ENCODE results near the gene VPS26B.
A peak's percentile ranks its signal among the peaks of the same experiment; 100 is the strongest.
"Not testable (repeated sequence)": the region's sequence is repeated elsewhere in the genome, so short reads cannot be mapped to it uniquely, and the experiment has no call there.

Gene VPS26B

GRCh38 chr11:134223836-134224709 is at the start of gene VPS26B, which contains the start of gene NCAPD3:
Gene VPS26B, plus strand, starts transcription at chr11:134224671. Its CDS starts 452 bp downstream, at chr11:134225123.
Gene NCAPD3, minus strand, starts transcription at chr11:134223967. Its CDS starts 41 bp downstream, at chr11:134223926.
- peak; percentile 93 for DNase-seq

DNA sequence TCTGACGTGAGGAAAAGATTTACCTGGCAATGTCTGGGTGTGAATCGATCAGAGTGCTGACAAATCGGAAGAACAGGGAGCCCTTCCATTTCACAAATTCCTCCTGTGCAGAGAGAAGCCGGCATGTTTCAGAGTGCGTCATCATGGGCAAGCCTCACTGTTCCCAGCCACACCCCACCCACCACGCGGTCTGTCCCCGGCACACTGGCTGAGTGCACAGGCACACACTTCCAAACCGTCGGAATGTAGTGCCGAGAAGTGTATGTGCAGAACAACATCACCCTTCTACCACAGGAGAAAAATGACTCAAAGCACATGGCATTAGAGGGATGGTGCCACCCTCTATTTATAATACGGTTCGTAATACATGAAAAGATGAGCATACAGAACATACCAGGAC is 48.2 kb upstream of the VPS26B start:
- no peak for DNase-seq

DNA sequence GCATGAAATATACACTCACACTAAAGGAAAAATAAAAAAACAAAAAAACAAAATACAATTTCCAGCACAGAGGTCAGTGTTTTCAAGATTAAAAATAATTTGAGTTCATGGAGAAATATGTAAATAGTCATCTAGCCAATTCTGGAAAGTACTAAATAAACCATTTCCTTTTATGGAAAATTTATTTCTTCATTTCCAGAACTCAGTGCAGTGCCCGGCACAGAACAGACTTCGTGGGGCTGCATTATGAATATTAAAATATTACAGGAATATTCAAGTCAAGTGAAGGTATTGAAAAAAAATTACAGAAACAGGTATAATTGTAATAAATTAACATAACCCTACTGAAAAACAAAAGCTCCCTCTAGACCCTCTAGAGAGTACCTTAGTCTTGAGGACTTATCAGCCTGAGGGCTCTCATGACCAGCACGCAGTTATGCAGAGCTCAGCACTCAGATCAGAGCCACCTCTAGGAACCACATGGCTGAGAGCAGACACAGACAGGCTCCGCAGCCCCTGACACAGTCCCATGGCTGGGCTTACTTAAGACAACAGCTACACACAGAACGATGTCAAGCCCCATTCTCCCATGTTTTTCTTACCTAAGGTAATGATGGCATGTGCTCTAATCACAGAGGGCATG is 46.3 kb upstream of the VPS26B start:
- DNase-seq: no peak

DNA sequence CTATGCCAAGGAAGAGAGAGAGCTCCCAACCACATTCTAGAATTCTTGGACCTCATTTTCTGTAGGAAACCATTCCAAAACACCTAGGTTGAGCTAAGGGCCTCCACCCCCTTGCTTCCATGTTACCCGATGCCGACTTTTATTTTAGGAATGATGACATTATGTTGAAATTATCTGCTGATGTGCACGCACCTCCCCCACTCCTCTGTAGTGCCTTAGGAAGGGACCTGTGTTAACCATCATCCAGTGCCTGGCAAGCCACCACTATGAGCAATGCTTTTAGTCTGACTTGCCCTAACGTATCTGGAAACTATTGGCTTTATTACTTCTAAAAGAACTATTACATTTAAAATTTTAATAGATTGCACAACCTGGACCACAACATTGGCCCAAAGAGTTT is 42.8 kb upstream of the VPS26B start:
- DNase-seq: no peak

DNA sequence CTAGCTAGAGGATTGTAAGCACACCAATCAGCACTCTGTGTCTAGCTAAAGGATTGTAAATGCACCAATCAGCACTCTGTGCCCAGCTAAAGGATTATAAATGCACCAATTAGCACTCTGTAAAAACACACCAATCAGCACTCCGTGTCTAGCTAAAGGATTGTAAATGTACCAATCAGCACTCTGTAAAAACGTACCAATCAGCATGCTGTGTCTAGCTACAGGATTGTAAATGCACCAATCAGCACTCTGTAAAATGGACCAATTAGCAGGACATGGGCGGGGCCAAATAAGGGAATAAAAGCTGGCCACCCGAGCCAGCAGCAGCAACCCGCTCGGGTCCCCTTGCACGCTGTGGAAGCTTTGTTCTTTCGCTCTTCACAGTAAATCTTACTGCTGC is 36.4 kb upstream of the VPS26B start:
- not testable (repeated sequence) for DNase-seq

GRCh38 chr11:134196756-134197155 is 27.7 kb upstream of the VPS26B start:
- no peak for DNase-seq

GRCh38 chr11:134199531-134199930 is 24.9 kb upstream of the VPS26B start:
- DNase-seq: no peak

DNA sequence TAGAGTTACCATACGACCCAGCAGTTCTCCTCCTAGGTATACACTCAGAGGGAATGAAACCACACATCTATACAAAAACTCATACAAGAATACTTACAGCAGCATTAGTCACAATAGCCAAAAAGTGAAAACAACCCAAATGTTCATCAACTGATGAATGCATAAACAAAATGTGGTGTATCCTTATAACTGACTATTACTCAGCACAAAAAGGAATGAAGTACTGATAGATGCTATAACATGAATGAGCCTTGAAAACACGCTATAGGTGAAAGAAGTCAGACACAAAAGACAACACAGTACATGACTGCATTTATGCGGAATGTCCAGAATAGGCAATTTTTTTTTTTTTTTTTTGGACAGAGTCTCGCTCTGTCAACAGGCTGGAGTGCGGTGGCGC is 23.8 kb upstream of the VPS26B start:
- DNase-seq: no peak

DNA sequence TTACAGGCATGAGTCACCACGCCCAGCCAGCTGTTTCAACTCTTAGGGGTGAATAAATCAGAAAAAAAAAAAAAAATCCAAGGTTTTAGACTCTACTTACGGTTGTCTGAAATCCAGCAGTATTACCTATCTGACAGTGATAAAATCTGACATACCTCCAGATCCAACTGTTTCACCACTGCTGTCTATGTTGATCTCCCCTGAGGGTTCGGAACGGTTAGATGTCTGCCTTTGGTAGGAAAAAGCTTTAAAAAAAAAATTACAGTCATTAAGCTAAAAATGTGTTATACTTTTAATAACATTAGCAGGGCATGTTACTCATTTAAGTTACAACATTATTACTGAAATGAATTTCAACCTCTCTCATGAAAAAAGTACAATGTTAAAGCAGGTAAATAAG is 21.8 kb upstream of the VPS26B start:
- DNase-seq: no peak

DNA sequence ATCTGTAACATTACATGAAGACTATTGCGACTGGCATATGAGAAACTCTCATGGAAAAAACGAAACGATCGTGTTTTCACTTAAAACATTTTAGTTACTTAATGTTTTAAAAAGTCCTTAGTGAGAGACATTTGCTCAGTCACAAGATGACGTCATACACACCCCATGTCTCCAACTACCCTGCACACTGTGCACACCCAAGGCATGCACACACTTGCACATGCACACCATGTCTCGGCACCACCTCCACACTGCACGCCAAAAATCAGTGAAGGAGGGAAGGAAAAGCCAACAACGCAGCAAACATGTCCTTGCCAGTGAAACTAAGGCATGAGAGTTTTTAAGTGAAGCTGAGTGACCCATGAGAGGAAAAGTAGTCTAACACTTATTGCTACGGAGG is 18.7 kb upstream of the VPS26B start:
- DNase-seq: no peak

DNA sequence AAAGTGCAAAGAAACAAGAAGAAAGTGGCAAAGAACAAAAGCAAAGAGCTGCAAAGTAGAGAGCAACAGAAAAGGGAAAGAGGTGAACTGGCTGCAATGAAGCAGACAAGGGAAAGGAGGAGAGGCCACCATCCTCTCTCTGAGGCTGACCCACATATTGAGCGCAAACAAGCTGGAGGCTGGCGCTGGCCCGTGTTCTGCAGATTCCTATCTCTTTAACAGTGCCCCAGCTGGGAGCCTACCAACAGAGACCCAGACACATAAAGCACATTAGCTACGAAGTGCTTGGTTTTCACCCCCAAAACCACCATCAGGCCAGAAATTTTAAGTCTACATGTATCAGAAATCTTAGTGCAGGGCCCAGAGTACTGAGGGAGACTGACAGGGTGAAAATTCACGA is 18.3 kb upstream of the VPS26B start:
- no peak for DNase-seq

DNA sequence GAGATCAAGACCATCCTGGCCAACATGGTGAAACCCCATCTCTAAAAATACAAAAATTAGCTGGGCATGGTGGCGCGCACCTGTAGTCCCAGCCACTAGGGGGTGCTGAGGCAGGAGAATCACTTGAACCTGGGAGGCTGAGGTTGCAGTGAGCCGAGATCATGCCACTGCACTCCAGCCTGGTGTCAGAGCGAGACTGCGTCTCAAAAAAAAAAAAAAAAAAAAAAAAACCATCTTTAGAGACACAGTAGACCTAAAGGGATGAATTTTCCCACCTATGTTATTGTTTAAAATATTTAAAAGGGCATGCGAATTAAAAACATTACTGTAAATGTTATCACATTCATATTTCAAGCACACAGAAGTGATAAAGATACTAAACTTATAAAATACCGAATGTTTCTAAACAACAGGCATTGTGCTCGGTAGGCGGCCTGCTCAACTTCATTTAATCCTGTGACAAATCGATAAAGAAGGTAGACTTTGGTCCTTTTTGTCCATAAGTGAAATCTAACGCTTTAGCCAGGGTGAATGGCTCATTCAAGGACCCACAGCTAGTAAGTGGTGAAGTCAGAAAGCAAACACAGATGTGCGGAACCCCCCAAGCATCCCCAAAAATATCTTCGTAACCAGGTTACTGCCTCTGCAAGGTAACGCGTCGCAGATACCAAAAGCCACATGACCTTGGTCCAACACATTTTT is 16.8 kb upstream of the VPS26B start:
- peak; percentile 55 for DNase-seq

- DNase-seq: no peak
These were observed 8.6 kb upstream of the VPS26B start for GRCh38 chr11:134215836-134216235.

- DNase-seq: no peak
These were observed 7.7 kb upstream of the VPS26B start for GRCh38 chr11:134216816-134217215.

DNA sequence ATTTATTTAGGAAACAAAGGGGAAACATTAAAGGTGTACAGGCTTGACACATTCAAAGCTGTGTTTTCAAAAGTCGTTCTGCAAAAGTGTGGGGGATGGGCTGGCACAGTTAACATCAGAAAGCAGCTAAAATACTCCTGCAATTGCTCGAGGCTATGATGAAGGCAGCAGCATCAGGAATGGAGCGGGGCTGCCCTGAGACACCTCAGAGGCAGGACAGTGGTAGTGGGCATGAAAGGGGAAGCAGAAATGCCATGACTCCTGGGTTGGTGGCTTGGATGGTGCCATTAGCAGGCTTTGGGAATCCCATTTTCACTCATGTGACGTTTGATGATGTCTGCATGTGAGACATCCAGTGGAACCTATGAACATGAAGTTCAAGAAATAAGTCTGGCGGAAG is 1.4 kb upstream of the VPS26B start:
- DNase-seq: no peak

DNA sequence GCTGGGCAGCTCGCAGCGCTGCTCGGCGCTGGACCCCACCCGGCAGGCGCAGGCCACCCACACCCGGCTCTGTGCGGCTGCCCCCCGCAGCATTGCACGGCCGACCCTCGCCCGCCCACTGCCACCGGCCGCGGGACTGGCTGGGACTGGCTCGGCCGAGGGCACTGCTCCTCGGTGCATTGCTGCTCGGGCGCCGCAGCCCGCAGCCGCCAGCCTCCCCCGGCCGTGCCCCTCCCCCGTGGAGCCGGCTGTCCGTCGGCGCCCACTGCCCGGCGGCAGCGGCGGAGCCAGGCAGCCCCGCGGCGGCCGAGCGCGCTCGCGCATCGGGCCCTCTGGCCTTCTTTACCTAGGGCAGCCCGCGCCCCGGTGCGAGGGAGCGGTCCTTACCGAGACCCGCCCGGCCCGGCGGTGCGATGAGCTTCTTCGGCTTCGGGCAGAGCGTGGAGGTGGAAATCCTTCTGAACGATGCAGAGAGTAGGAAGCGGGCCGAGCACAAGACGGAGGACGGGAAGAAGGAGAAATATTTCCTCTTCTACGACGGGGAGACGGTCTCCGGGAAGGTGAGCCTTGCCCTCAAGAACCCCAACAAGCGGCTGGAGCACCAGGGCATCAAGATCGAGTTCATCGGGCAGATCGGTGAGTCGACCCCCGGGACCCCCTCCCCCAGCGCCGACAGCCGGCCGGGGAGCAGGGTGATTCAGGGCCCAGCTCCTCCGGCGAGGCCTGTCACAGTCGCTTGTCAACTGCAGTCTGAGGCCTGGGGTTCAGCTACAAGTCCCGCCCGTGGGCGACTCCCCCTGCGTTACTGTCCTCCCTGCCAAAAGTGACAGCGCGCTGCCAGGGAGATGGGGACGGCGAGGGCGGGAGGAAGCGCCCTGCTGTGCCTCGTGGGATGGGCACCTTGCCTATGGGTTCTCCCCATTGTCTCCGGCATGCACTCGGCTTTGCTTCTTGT is 516 bp downstream of the VPS26B start:
- peak; percentile 43 for DNase-seq

DNA sequence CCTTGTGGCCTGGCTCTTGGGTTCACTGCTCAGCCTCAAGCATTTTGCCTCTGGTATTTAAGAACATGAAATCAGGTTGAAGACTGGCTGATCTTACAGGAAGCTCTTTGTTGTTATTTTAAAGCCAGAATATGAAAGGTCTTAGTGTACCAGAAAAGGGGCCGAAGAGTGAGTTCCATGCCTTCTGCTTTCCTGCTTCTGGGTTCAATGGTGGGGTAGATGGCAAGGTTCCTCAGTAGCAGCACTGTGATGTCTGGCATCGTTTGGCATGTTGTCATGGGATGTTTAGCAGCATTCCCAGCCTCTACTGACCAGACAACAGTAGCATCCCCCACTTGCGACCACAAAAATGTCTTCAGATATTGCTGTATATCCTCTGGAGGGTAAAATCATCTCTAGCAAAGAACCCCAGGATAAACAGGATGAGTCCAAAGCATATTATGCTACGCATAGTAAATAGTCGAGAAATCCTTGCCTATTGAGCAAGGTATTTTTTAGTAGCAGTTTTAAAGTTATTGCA is 2.4 kb downstream of the VPS26B start:
- DNase-seq: no peak

DNA sequence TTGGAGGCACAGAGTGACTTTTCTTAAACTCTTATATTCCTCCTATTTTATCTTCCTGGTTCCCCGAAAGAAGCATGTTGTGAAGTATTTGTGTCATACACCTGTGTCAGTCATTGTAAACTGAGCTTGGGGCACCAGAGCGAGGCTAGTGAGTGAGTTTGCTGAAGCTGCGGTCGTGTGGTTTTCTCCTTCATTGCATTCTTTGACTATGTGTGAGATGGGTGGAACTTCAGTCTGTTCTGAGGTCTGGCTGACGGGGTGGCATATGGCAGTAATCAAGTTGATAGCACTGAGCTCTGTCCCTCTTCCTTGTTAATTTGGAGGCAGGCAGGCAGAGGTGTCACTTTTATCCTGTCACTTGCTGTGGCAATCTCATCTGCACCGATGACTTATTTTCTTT is 4.2 kb downstream of the VPS26B start:
- DNase-seq: no peak

DNA sequence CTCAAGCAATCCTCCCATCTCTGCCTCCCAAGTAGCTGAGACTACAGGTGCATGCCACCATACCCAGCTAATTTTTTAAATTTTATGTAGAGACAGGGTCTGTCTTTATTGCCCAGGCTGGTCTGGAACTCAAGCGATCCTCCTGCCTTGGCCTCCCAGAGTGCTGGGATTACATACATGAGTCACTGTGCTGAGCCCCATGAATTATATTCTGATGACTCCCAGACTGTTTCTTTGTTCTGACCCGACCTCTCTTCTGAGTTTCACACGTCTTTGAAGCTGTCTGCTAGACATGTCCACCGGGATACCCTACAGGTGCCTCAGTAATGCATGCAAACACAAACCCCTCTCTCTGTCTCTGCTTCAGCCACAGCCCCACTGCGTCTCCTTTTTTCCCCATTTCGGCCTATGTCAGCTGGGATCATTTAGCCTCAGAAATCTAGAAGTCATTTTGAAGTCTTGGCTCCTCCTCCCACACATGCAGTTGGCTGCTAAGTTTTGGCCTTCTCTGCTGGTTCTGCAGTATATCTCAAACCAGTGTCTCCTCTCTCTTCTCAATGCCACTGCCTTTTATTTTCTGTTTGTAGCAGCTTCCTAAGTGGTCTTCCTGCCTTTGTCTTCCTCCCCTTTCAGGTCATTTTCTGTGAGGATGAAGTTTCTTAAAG is 4.8 kb downstream of the VPS26B start:
- DNase-seq: no peak

- no peak for DNase-seq
These were observed 5.9 kb downstream of the VPS26B start for GRCh38 chr11:134230339-134230738.

DNA sequence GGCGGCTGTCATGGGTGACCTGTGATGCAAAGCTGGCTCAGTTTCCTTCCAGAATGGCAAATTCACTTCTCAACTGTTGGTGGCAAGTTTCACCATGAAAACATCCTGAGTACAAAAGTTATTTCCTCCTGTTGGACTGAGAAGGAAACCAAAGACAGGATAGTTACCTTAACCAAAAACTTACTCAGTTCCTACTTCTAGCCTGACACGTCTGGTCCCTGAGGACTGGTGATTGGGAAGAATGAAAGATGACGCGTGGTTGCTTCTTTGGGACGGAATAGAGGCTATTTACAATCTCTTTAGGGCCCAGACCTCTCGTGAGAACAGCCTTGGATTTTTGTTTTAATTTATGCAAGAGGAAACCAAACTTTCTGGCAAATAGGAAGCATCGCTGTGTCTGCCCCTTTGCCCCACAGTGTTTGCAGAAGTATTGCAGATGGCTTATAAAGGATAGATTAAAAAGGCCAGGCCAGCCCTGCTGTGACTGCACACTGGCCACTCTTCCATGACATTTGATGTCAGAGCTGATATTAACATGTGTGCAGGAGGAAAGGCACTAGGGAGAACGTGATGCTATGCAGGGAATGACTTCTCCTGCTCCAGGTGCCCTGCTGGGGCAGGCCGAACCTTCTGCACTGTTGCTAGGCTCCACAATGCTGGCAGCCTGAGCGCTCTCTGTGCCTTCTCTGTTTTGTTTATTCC is 7.6 kb downstream of the VPS26B start:
- no peak for DNase-seq
